Spleen (tissue), 11 donors: ENCODE results near the gene ITPR2. TPM values are rescaled to one million over a fixed set of nuclear protein-coding genes. Genes with fewer than 3 reads are reported as not detected.
"Not testable (repeated sequence)": the region's sequence is repeated elsewhere in the genome, so short reads cannot be mapped to it uniquely, and the experiment has no call there.

ENCODE experiments used
- DNase-seq: peaks from one replicate; pipeline ENCODE4 v3.0.0-alpha.2; 2020
- H3K27ac ChIP-seq, 8 donors: fragments of 200-600 bp; sonication (generic) in 7 of 8; 1 replicate in 4 of 8; 2 replicates in 4 of 8; pipeline versions ENCODE4 v1.5.0 to v1.8.0; 2016 to 2021; ENCODE audit warnings: inconsistent platforms in 4 of 8, mild to moderate bottlenecking in 4 of 8, moderate library complexity in 1 of 8
- H3K27me3 ChIP-seq, 7 donors: fragments of 200-600 bp; sonication (generic) in 6 of 7; replicated peaks in 1 of 7; 1 replicate in 4 of 7; 2 replicates in 3 of 7; pipeline versions ENCODE4 v1.5.0 to v1.8.0; 2016 to 2021; ENCODE audit warnings: inconsistent platforms in 3 of 7, mild to moderate bottlenecking in 1 of 7
- H3K36me3 ChIP-seq, 6 donors: fragments of 200-600 bp; sonication (generic) in 5 of 6; 1 replicate in 4 of 6; 2 replicates in 2 of 6; pipeline versions ENCODE4 v1.5.0 to v1.8.0; 2016 to 2021; ENCODE audit warnings: inconsistent platforms in 2 of 6
- H3K4me1 ChIP-seq, 6 donors: fragments of 200-600 bp; sonication (generic) in 5 of 6; 1 replicate in 3 of 6; 2 replicates in 3 of 6; pipeline versions ENCODE4 v1.5.0 to v1.8.0; 2016 to 2021; ENCODE audit warnings: inconsistent platforms in 3 of 6
- H3K4me3 ChIP-seq, 8 donors: fragments of 200-600 bp; sonication (generic) in 7 of 8; 1 replicate in 4 of 8; 2 replicates in 4 of 8; pipeline versions ENCODE4 v1.5.0 to v1.8.0; 2016 to 2021; ENCODE audit warnings: inconsistent platforms in 4 of 8, mild to moderate bottlenecking in 4 of 8, moderate library complexity in 2 of 8
- H3K9me3 ChIP-seq, 8 donors: fragments of 200-600 bp; sonication (generic) in 7 of 8; 1 replicate in 4 of 8; 2 replicates in 4 of 8; pipeline versions ENCODE4 v1.5.0 to v1.8.0; 2016 to 2021; ENCODE audit warnings: inconsistent platforms in 4 of 8
- CTCF ChIP-seq, 11 experiments: fragments of 200-600 bp in 7 of 11; fragments of 450-650 bp in 4 of 11; sonication (generic) in 4 of 11; IDR thresholded peaks in 8 of 11; conservative IDR thresholded peaks in 3 of 11; 1 replicate in 7 of 11; 2 replicates in 4 of 11; pipeline versions ENCODE4 v1.4.0 to v1.8.0; 2016 to 2021; ENCODE audit warnings: antibody characterized with exemption in 11 of 11, inconsistent platforms in 4 of 11, mild to moderate bottlenecking in 1 of 11
- POLR2A ChIP-seq, 3 donors: fragments of 450-650 bp; IDR thresholded peaks; one replicate each; pipeline ENCODE4 v1.5.1; 2017; ENCODE audit warnings: antibody characterized with exemption in 3 of 3, mild to moderate bottlenecking in 1 of 3
- POLR2AphosphoS5 ChIP-seq, 3 donors: sonication (generic); formaldehyde crosslinking; IDR thresholded peaks; one replicate each; pipeline ENCODE4 v1.5.1; 2017; ENCODE audit warnings: antibody characterized with exemption in 3 of 3
- WGBS, 5 donors: extraction: QIAGEN DNeasy Blood & Tissue Kit in 3 of 5; methylation state at CpG; one replicate each; pipeline versions ENCODE4 v1.1.5 to v1.1.7; 2013 to 2018; 5-methylcytosine and 5-hydroxymethylcytosine counted together
- intact Hi-C: fragments of 100-400 bp; cut with DNase I; formaldehyde crosslinking; loops from one replicate; pipeline ENCODE4 v1.15.0; 2023; ENCODE audit warnings: low total_unique reads
- polyA plus RNA-seq, 3 donors: library from polyadenylated mRNA; stranded (reverse); fragments of 200-250 nt; gene quantifications; one replicate each; pipeline ENCODE4 v1.2.1, GENCODE V29; 2013
- total RNA-seq, 7 donors: library from RNA; depleted of rRNA in 3 of 7; stranded (reverse); fragments of >200 nt in 3 of 7; fragmentation: NEBNext Ultra II Directional in 4 of 7; extraction: Animal tissue kit (Norgen Biotek cat#: 25700) in 4 of 7; gene quantifications; one replicate each; pipeline versions ENCODE4 v1.1.0 to v1.2.1, GENCODE V29; 2016 to 2021
- donor health status: healthy with polysubstance abuse.
- donor health status: DM: no; HTN: no; CAD: no; lungs with moderate emphysema.
- donor health status: DM: no; HTN: no; CAD: no.
- donor health status: Bipolar disorder and iron deficiency.
- donor health status: healthy.
- donor health status: DM: no; HTN: no; CAD: no.
- donor health status: DM: yes; HTN: yes; CAD: no.

ITPR2 gene
- total and polyA plus RNA-seq, 10 donors, result 3.2 to 105 (median 60.4) TPM

DNA sequence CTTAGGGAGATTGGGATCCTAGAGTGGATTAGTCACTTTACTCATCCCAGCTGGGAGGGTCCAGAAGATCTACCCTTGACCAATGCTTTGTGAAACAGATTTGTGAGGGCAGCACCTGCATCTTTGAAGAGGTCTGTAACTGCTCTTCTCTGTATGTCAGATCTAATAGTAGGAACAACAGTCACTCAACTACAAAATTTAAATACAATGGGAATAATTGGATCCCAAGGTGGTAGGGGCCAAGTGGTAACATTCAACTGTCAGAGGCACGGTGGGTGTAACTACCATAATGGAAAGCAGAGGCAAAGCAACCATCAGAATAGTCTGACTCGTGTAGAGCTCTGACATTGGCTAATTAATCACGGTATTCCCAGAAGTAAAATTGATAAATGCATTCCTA is 55.8 kb downstream of the ITPR2 start:
- intact Hi-C loops, result no loop called here
- 78 to 99% (median 88%) methylated on average over 3 of the region's 3 CpGs for WGBS, 5 donors

GRCh38 chr12:26775991-26776390 is 57.0 kb downstream of the ITPR2 start:
- H3K27me3 ChIP-seq, intact Hi-C loops, H3K4me3 ChIP-seq, H3K27ac ChIP-seq, H3K4me1 ChIP-seq, DNase-seq: not testable (repeated sequence)
- H3K9me3 ChIP-seq, result peaks cover 0 to 32% (median 28%) of the 10 kb centered on the region in 8 donors
- WGBS, 5 donors, result 88 to 99% (median 92%) methylated on average over 3 of the region's 3 CpGs
- peaks cover 0 to 29% (median 0%) of the 10 kb centered on the region in 6 donors for H3K36me3 ChIP-seq

More for the DNA sequence above, 55.8 kb downstream of the ITPR2 start:
- no peak overlapping the region for H3K4me3 ChIP-seq
- H3K9me3 ChIP-seq, result peaks cover 0 to 32% (median 28%) of the 10 kb centered on the region in 8 donors
- H3K27me3 ChIP-seq, result no peaks in the 10 kb centered on the region
- DNase-seq, result no peak
- H3K4me1 ChIP-seq, result peaks cover 0 to 9% (median 0%) of the 10 kb centered on the region in 6 donors
- H3K36me3 ChIP-seq, result peaks cover 0 to 29% (median 0%) of the 10 kb centered on the region in 6 donors
- H3K27ac ChIP-seq, result no peak overlapping the region
- TF ChIP-seq POLR2AphosphoS5 (IDR thresholded peaks at IDR 0.05) (no peak), POLR2A (IDR thresholded peaks at IDR 0.05) (no peak)

DNA sequence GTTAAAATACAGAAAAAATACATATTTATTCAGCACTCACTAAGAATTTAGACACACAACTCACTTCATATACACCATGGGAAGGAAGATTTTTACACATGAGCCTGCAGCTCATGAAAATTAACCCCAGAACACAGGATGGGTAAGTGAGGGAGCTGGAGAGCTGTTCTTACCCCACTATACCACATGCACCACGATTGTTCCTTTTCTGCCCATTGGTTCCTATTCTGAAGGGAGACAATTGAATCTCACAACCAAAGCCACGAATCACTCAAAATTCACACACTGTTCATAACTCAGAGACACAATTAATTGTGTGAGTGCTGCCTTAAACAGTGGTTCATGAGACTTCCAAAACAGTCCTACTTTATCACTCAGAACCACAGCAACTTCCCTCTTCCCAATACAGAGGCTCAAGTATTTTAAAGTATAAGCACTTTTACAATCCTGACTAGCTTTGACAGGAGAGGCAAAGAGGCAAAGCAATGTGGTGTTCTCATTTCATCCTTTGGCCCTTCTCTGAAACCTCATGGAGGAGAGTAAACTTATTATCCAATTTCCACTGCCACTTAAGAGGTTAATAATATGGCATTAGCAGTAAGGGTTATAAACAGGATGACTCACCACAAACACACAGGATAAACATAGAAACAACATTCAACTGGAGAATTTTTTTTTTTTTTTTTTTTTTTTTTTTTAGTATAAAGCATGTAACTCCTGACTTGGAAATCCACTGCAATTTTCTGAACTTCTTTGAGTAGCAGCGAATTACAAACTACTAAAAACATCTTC is 59.5 kb downstream of the ITPR2 start:
- 68 to 88% (median 74%) methylated on average over 3 of the region's 3 CpGs for WGBS, 5 donors
- no peak for DNase-seq
- H3K4me1 ChIP-seq, result peaks cover 0 to 34% (median 13%) of the 10 kb centered on the region in 6 donors

DNA sequence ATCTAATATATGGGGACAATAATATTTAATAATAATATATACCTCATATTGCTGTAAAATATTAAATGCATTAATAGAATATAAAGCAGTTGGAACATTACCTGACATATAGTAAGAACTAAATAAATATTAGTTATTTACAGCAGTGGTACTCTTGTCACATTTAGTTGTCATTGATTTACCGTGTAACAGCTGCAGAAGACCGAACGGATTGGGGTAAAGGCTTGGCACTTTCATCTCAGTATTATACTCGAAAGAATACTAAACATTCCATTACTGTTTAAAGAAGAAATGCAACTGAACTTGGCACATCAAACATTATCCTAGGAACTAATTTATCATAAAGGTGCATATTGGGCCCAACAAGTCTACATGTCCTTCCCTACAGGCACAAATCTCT is 61.1 kb downstream of the ITPR2 start:
- WGBS, 5 donors, result 94 to 98% (median 97%) methylated on average over 4 of the region's 4 CpGs
- Histone ChIP-seq H3K36me3 (peaks cover 0 to 2% (median 0%) of the 10 kb centered on the region in 6 donors), H3K27ac (no peak overlapping the region), H3K4me1 (peaks cover 0 to 35% (median 13%) of the 10 kb centered on the region in 6 donors), H3K4me3 (no peak overlapping the region), H3K9me3 (peaks cover 0 to 10% (median 9%) of the 10 kb centered on the region in 8 donors), H3K27me3 (no peaks in the 10 kb centered on the region)
- intact Hi-C loops, result no loop called here
- TF ChIP-seq POLR2AphosphoS5 (IDR thresholded peaks at IDR 0.05), result no peak
- TF ChIP-seq POLR2A (IDR thresholded peaks at IDR 0.05), result no peak
- TF ChIP-seq CTCF (IDR thresholded peaks at IDR 0.05 in 8 of 11, conservative IDR thresholded peaks at IDR 0.05 in 3 of 11), result no peak
- no peak for DNase-seq

More for the DNA sequence above, 59.5 kb downstream of the ITPR2 start:
- Histone ChIP-seq H3K36me3 (peaks cover 0 to 16% (median 0%) of the 10 kb centered on the region in 6 donors), H3K9me3 (peaks cover 0 to 27% (median 25%) of the 10 kb centered on the region in 8 donors), H3K4me3 (no peak overlapping the region), H3K27ac (no peak overlapping the region), H3K27me3 (no peaks in the 10 kb centered on the region)
- TF ChIP-seq CTCF (IDR thresholded peaks at IDR 0.05 in 8 of 11, conservative IDR thresholded peaks at IDR 0.05 in 3 of 11) (no peak), POLR2A (IDR thresholded peaks at IDR 0.05) (no peak), POLR2AphosphoS5 (IDR thresholded peaks at IDR 0.05) (no peak)
- intact Hi-C loops, result no loop called here
